Astrocyte (in vitro differentiated cells and primary cell): Measurements from ENCODE around the gene IL10RA. TPM values are rescaled to one million over a fixed set of nuclear protein-coding genes. Genes with fewer than 3 reads are reported as not detected.

ENCODE experiments used
- DNase-seq: peaks from one replicate; pipeline ENCODE4 v3.0.0-alpha.2; 2010; ENCODE audit warnings: low read depth
- FAIRE-seq: peaks from 2 replicates; lab custom pipeline; 2011; peaks lifted over from hg19 to GRCh38; lab: Jason Lieb, UNC
- H2AFZ ChIP-seq: 2 replicates; pipeline ENCODE4 v1.6.0; 2012; ENCODE audit warnings: low read depth, low read length, inconsistent platforms
- H3K27ac ChIP-seq: 2 replicates; pipeline ENCODE4 v1.5.1; 2011; ENCODE audit warnings: low read depth, low read length, inconsistent platforms
- H3K27me3 ChIP-seq: 2 replicates; pipeline ENCODE4 v1.6.0; 2011; ENCODE audit warnings: low read length, inconsistent platforms; ENCODE audit not compliant: insufficient read depth
- H3K36me3 ChIP-seq: 2 replicates; pipeline ENCODE4 v1.5.1; 2011; ENCODE audit warnings: low read length, inconsistent platforms; ENCODE audit not compliant: insufficient read depth
- H3K4me1 ChIP-seq: 2 replicates; pipeline ENCODE4 v1.5.1; 2011; ENCODE audit warnings: low read length, inconsistent platforms; ENCODE audit not compliant: insufficient read depth
- H3K4me2 ChIP-seq: 2 replicates; pipeline ENCODE4 v1.6.0; 2012; ENCODE audit warnings: low read length, inconsistent platforms
- H3K4me3 ChIP-seq: 2 replicates; pipeline ENCODE4 v1.5.1; 2011; ENCODE audit warnings: low read depth, mild to moderate bottlenecking, low read length, inconsistent platforms; ENCODE audit not compliant: insufficient read depth
- H3K79me2 ChIP-seq: 2 replicates; pipeline ENCODE4 v1.6.0; 2012; ENCODE audit warnings: mild to moderate bottlenecking, low read length, inconsistent platforms; ENCODE audit not compliant: insufficient read depth
- H3K9ac ChIP-seq: 2 replicates; pipeline ENCODE4 v1.6.0; 2012; ENCODE audit warnings: mild to moderate bottlenecking, low read length, inconsistent platforms
- H3K9me3 ChIP-seq: 2 replicates; pipeline ENCODE4 v1.5.1; 2012; ENCODE audit warnings: low read depth, mild to moderate bottlenecking, low read length, inconsistent platforms; ENCODE audit not compliant: insufficient read depth
- H4K20me1 ChIP-seq: 2 replicates; pipeline ENCODE4 v1.6.0; 2012; ENCODE audit warnings: low read length, inconsistent platforms; ENCODE audit not compliant: insufficient read depth
- H3K27ac Mint-ChIP-seq: one replicate; pipeline ENCODE4 v1.8.0; 2021; ENCODE audit warnings: mild to moderate bottlenecking, mixed read lengths; ENCODE audit not compliant: unreplicated experiment
- H3K27me3 Mint-ChIP-seq: one replicate; pipeline ENCODE4 v1.8.0; 2021; ENCODE audit warnings: low read depth, mixed read lengths; ENCODE audit not compliant: unreplicated experiment
- H3K36me3 Mint-ChIP-seq: one replicate; pipeline ENCODE4 v1.8.0; 2021; ENCODE audit warnings: low read depth, mixed read lengths; ENCODE audit not compliant: unreplicated experiment
- H3K4me1 Mint-ChIP-seq: one replicate; pipeline ENCODE4 v1.8.0; 2021; ENCODE audit warnings: low read depth, mixed read lengths; ENCODE audit not compliant: unreplicated experiment
- H3K4me3 Mint-ChIP-seq: one replicate; pipeline ENCODE4 v1.8.0; 2021; ENCODE audit warnings: mild to moderate bottlenecking, moderate library complexity, mixed read lengths; ENCODE audit not compliant: unreplicated experiment
- H3K9me3 Mint-ChIP-seq: one replicate; pipeline ENCODE4 v1.8.0; 2021; ENCODE audit warnings: mild to moderate bottlenecking, mixed read lengths; ENCODE audit not compliant: unreplicated experiment
- CTCF ChIP-seq: IDR thresholded peaks from 2 replicates; pipeline ENCODE4 v1.5.1; 2011; ENCODE audit warnings: low read depth, mild to moderate bottlenecking, inconsistent platforms, low read length, moderate library complexity; ENCODE audit not compliant: insufficient read depth
- EZH2 ChIP-seq: IDR thresholded peaks from 2 replicates; pipeline ENCODE4 v1.6.1; 2012; ENCODE audit warnings: mild to moderate bottlenecking, low read length, inconsistent platforms; ENCODE audit not compliant: insufficient read depth
- total RNA-seq: library from RNA; stranded (reverse); gene quantifications from 2 replicates; pipeline ENCODE4 v1.2.1, GENCODE V29; 2021

The IL10RA gene
- total RNA-seq, 1 donor from 2014 or later, result 0.73 TPM

DNA sequence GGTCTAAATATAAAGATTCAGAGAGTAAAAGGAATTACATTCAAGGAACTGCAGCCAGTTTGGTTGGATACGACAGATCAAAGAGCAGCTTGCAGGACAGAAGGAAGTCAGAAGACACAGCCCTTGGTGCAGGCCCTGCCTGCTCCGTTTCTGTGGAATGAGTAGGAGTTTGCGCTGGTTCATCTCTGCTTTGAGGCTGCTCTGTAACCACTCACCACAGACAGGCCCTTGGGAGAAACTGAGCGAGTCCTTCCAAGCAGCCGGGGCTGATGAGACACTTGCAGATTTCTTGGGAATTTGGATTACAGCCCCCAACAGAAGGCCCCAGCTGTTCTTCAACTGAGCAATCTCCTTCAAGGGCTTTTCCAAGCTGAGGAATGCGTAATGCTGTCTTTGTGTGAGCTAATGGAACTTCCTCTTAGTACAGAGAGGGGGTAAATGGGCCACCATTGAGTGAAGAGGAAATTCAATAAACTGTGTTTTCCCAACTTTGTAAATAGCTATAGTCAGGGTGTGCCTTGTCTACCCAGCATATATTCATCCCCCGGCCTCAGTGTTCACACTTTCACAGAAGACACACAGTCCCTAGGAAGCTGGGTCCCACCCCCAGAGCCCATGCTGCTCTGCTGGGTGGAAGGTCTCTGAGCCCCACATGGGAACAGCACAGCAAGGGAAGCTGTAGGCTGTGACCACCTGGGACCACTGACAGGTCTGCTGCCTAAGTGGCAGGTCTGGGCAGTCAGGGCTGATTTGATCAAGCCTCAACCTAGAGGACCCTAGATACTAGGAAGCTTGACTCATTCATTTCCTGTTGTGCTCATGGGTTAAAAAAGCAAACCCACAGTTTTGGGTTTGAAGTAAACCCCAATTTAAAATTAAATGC, 16.6 kb downstream of the IL10RA start:
- Histone ChIP-seq H3K4me1 (no peaks in the 10 kb centered on the region), H3K36me3 (no peaks in the 10 kb centered on the region), H3K27ac (no peak overlapping the region), H3K9me3 (no peaks in the 10 kb centered on the region), H3K79me2 (no peaks in the 10 kb centered on the region), H4K20me1 (no peaks in the 10 kb centered on the region), H2AFZ (no peak overlapping the region), H3K9ac (no peak overlapping the region), H3K27me3 (no peaks in the 10 kb centered on the region), H3K4me2 (no peak overlapping the region), H3K4me3 (no peak overlapping the region)
- H3K4me1 Mint-ChIP-seq, result peaks cover 10% of the 10 kb centered on the region
- H3K9me3 Mint-ChIP-seq, result peaks cover 6% of the 10 kb centered on the region
- H3K36me3 Mint-ChIP-seq, result no peaks in the 10 kb centered on the region
- H3K27ac Mint-ChIP-seq, result peak overlapping the region; percentile 1
- no peak for FAIRE-seq
- no peak overlapping the region for H3K4me3 Mint-ChIP-seq
- TF ChIP-seq CTCF (no peak), EZH2 (no peak)
- DNase-seq, result no peak
- peaks cover 28% of the 10 kb centered on the region for H3K27me3 Mint-ChIP-seq

- peaks cover 6% of the 10 kb centered on the region for H3K9me3 Mint-ChIP-seq
- peaks cover 29% of the 10 kb centered on the region for H3K27me3 Mint-ChIP-seq
- H3K4me3 Mint-ChIP-seq, result no peak overlapping the region
- no peak overlapping the region for H3K27ac ChIP-seq
- no peak for DNase-seq
- H3K36me3 Mint-ChIP-seq, result no peaks in the 10 kb centered on the region
- H3K4me2 ChIP-seq, result no peak overlapping the region
- no peaks in the 10 kb centered on the region for H3K36me3 ChIP-seq
- H4K20me1 ChIP-seq, result no peaks in the 10 kb centered on the region
- no peak overlapping the region for H2AFZ ChIP-seq
- no peaks in the 10 kb centered on the region for H3K4me1 ChIP-seq
- TF ChIP-seq CTCF (no peak), EZH2 (no peak)
- peaks cover 10% of the 10 kb centered on the region for H3K4me1 Mint-ChIP-seq
- no peaks in the 10 kb centered on the region for H3K9me3 ChIP-seq
- no peak overlapping the region for H3K9ac ChIP-seq
- peaks cover under 1% of the 10 kb centered on the region for H3K27me3 ChIP-seq
- H3K4me3 ChIP-seq, result no peak overlapping the region
- no peak for FAIRE-seq
- H3K79me2 ChIP-seq, result no peaks in the 10 kb centered on the region
- H3K27ac Mint-ChIP-seq, result no peak overlapping the region
Measured at GRCh38 chr11:118003456-118003855, 17.3 kb downstream of the IL10RA start.
